GM12878 (cell line): ENCODE data around the gene TRIM40. TPM values are rescaled to one million over a fixed set of nuclear protein-coding genes. Genes with fewer than 3 reads are reported as not detected.

Source experiments
- BMI1 ChIP-seq: fragments of 450-650 bp; IDR thresholded peaks from 2 replicates; pipeline ENCODE4 v1.6.1; 2016; ENCODE audit warnings: mild to moderate bottlenecking, moderate library complexity, borderline replicate concordance
- BRCA1 ChIP-seq: IDR thresholded peaks from 2 replicates; pipeline ENCODE4 v1.6.1; 2011; ENCODE audit warnings: low read depth, low read length, improper control_type of control experiment
- EED ChIP-seq: sonication (generic); IDR thresholded peaks from 2 replicates; pipeline ENCODE4 v1.6.1; 2016; ENCODE audit warnings: antibody characterized with exemption, low read depth
- ESRRA ChIP-seq: IDR thresholded peaks from 2 replicates; pipeline ENCODE4 v1.6.1; 2012; ENCODE audit warnings: mild to moderate bottlenecking, low read length, improper control_type of control experiment
- HCFC1 ChIP-seq: fragments of 150-350 bp; IDR thresholded peaks from 2 replicates; pipeline ENCODE4 v1.6.1; 2014; ENCODE audit warnings: low read length
- NR2C2 ChIP-seq: IDR thresholded peaks from 2 replicates; pipeline ENCODE4 v1.6.1; 2011; ENCODE audit warnings: borderline replicate concordance, low read depth; ENCODE audit not compliant: control insufficient read depth, insufficient read length
- POLR2AphosphoS5 ChIP-seq: IDR thresholded peaks from 2 replicates; pipeline ENCODE4 v1.6.1; 2011; ENCODE audit warnings: mild to moderate bottlenecking, low read length, inconsistent platforms
- SMAD5 ChIP-seq: IDR thresholded peaks from 2 replicates; pipeline ENCODE4 v1.6.1; 2016; ENCODE audit warnings: antibody characterized with exemption, low read depth
- SPI1 ChIP-seq: IDR thresholded peaks from 2 replicates; pipeline ENCODE4 v1.6.1; 2011; ENCODE audit warnings: low read depth, mild to moderate bottlenecking, low read length, moderate library complexity, borderline replicate concordance; ENCODE audit not compliant: insufficient read depth
- STAT3 ChIP-seq: IDR thresholded peaks from 2 replicates; pipeline ENCODE4 v1.6.1; 2011; ENCODE audit warnings: low read depth, low read length, improper control_type of control experiment
- polyA plus RNA-seq, 11 experiments: library from polyadenylated mRNA; depleted of rRNA in 4 of 11; unstranded in 6 of 11; stranded (reverse) in 5 of 11; fragments of >200 nt; fragmentation: Nextera tagmentation in 4 of 11; fragmentation: Illumina TruSeq in 1 of 11; extraction: Ambion mirVana in 4 of 11; extraction: Trizol in 1 of 11; gene quantifications; 1 replicate in 1 of 11; 2 replicates in 10 of 11; pipeline versions ENCODE4 v1.2.1 to v1.2.3, GENCODE V29; 2011 to 2016; ENCODE audit warnings: inconsistent platforms in 2 of 11, missing spikeins in 2 of 11, low read depth in 1 of 11
- total RNA-seq, 4 experiments: library from RNA; depleted of rRNA in 3 of 4; stranded (reverse); fragments of >200 nt in 3 of 4; fragmentation: Illumina TruSeq in 1 of 4; extraction: Trizol in 1 of 4; gene quantifications; 2 replicates each; pipeline versions ENCODE4 v1.2.1 to v1.2.3, GENCODE V29; 2013 to 2021
- TF ChIP-seq, protein P1 (sequence below): fragments of 450-650 bp; IDR thresholded peaks from 2 replicates; pipeline ENCODE4 v1.6.1; 2016; ENCODE audit warnings: mild to moderate bottlenecking
- TF ChIP-seq, protein P2 (sequence below): fragments of 450-650 bp; IDR thresholded peaks from 2 replicates; pipeline ENCODE4 v1.6.1; 2017; ENCODE audit warnings: low read depth, mild to moderate bottlenecking, moderate library complexity
- TF ChIP-seq, protein P3 (sequence below): fragments of 450-650 bp; IDR thresholded peaks from 2 replicates; pipeline ENCODE4 v1.6.1; 2016; ENCODE audit warnings: mild to moderate bottlenecking, moderate library complexity, borderline replicate concordance
- TF ChIP-seq, protein P4 (sequence below): fragments of 450-650 bp; IDR thresholded peaks from 2 replicates; pipeline ENCODE4 v1.6.1; 2017; ENCODE audit warnings: mild to moderate bottlenecking, low read depth, inconsistent platforms; ENCODE audit not compliant: poor library complexity, severe bottlenecking
- TF ChIP-seq, protein P5 (sequence below): IDR thresholded peaks from 2 replicates; pipeline ENCODE4 v1.6.1; 2012; ENCODE audit warnings: low read depth, low read length, improper control_type of control experiment
- TF ChIP-seq, protein P6 (sequence below): fragments of 450-650 bp; conservative IDR thresholded peaks from 2 replicates; pipeline ENCODE4 v1.6.1; 2017; ENCODE audit warnings: mild to moderate bottlenecking, moderate library complexity

Gene TRIM40
- total and polyA plus RNA-seq, 10 of the 15 experiments (the other 5 are each of a cell fraction or from before 2014, with no cell fraction given) = not detected

DNA sequence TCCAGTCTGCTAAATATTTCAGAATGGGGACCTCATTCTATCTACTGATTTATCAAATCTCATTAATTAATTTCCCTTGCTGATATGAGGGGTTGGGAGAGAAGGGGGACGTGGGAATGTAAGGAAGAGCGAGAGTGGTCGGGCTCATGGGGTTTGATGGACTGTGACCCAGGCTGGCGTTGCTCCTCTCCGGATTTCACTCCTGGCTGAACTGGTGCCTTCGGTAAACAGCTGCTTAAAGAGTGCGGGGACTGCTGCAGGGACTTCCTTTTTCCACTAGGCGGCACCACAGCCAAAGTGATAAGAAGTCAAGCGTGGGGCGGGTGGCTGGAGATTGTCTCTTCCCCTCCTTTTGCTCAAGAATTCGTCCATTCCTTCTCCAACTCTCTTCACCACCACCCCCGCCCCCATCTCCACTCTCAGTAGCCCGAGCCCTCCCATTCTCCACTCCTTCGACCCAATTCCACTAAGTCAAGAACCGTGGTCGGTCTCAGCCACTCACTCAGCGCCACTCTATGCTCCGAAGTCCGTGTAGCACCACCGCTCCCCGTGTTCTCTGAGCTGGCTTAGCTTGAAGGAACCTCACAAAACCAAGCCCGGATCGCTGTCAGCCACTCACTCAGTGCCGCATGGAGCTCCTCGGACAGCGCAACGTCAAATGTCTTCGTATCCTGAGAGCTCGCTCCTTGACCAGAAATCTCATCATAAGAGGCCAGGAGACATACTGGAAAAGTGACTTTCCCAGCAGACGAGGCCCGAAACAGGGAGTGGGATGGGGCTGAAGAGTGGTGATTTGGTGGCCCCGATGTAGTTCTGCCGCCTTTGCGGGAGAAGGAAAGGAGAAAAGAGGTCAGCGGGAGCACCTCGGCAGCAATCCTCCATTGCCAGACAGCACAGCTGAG lies 32.7 kb upstream of the TRIM40 start (continued):
- TF ChIP-seq, protein P1, sequence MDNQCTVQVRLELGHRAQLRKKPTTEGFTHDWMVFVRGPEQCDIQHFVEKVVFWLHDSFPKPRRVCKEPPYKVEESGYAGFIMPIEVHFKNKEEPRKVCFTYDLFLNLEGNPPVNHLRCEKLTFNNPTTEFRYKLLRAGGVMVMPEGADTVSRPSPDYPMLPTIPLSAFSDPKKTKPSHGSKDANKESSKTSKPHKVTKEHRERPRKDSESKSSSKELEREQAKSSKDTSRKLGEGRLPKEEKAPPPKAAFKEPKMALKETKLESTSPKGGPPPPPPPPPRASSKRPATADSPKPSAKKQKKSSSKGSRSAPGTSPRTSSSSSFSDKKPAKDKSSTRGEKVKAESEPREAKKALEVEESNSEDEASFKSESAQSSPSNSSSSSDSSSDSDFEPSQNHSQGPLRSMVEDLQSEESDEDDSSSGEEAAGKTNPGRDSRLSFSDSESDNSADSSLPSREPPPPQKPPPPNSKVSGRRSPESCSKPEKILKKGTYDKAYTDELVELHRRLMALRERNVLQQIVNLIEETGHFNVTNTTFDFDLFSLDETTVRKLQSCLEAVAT = peak; percentile 73; the same call in 1 of the 2 replicates
- TF ChIP-seq, protein P2, sequence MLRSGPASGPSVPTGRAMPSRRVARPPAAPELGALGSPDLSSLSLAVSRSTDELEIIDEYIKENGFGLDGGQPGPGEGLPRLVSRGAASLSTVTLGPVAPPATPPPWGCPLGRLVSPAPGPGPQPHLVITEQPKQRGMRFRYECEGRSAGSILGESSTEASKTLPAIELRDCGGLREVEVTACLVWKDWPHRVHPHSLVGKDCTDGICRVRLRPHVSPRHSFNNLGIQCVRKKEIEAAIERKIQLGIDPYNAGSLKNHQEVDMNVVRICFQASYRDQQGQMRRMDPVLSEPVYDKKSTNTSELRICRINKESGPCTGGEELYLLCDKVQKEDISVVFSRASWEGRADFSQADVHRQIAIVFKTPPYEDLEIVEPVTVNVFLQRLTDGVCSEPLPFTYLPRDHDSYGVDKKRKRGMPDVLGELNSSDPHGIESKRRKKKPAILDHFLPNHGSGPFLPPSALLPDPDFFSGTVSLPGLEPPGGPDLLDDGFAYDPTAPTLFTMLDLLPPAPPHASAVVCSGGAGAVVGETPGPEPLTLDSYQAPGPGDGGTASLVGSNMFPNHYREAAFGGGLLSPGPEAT = 0 out of 2 replicates have a peak, but pooled peaks have one; percentile 8
- no peak for TF ChIP-seq NR2C2
- no peak for TF ChIP-seq EED
- TF ChIP-seq, protein P3, sequence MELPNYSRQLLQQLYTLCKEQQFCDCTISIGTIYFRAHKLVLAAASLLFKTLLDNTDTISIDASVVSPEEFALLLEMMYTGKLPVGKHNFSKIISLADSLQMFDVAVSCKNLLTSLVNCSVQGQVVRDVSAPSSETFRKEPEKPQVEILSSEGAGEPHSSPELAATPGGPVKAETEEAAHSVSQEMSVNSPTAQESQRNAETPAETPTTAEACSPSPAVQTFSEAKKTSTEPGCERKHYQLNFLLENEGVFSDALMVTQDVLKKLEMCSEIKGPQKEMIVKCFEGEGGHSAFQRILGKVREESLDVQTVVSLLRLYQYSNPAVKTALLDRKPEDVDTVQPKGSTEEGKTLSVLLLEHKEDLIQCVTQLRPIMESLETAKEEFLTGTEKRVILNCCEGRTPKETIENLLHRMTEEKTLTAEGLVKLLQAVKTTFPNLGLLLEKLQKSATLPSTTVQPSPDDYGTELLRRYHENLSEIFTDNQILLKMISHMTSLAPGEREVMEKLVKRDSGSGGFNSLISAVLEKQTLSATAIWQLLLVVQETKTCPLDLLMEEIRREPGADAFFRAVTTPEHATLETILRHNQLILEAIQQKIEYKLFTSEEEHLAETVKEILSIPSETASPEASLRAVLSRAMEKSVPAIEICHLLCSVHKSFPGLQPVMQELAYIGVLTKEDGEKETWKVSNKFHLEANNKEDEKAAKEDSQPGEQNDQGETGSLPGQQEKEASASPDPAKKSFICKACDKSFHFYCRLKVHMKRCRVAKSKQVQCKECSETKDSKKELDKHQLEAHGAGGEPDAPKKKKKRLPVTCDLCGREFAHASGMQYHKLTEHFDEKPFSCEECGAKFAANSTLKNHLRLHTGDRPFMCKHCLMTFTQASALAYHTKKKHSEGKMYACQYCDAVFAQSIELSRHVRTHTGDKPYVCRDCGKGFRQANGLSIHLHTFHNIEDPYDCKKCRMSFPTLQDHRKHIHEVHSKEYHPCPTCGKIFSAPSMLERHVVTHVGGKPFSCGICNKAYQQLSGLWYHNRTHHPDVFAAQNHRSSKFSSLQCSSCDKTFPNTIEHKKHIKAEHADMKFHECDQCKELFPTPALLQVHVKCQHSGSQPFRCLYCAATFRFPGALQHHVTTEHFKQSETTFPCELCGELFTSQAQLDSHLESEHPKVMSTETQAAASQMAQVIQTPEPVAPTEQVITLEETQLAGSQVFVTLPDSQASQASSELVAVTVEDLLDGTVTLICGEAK = no peak; the same call in 1 of the 2 replicates
- TF ChIP-seq, protein P4, sequence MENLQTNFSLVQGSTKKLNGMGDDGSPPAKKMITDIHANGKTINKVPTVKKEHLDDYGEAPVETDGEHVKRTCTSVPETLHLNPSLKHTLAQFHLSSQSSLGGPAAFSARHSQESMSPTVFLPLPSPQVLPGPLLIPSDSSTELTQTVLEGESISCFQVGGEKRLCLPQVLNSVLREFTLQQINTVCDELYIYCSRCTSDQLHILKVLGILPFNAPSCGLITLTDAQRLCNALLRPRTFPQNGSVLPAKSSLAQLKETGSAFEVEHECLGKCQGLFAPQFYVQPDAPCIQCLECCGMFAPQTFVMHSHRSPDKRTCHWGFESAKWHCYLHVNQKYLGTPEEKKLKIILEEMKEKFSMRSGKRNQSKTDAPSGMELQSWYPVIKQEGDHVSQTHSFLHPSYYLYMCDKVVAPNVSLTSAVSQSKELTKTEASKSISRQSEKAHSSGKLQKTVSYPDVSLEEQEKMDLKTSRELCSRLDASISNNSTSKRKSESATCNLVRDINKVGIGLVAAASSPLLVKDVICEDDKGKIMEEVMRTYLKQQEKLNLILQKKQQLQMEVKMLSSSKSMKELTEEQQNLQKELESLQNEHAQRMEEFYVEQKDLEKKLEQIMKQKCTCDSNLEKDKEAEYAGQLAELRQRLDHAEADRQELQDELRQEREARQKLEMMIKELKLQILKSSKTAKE = peak; percentile 43
- peak; percentile 60 for TF ChIP-seq SPI1
- TF ChIP-seq, protein P5, sequence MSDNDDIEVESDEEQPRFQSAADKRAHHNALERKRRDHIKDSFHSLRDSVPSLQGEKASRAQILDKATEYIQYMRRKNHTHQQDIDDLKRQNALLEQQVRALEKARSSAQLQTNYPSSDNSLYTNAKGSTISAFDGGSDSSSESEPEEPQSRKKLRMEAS = no peak
- TF ChIP-seq STAT3 = no peak
- no peak for TF ChIP-seq BRCA1
- TF ChIP-seq SMAD5 = no peak
- TF ChIP-seq, protein P6, sequence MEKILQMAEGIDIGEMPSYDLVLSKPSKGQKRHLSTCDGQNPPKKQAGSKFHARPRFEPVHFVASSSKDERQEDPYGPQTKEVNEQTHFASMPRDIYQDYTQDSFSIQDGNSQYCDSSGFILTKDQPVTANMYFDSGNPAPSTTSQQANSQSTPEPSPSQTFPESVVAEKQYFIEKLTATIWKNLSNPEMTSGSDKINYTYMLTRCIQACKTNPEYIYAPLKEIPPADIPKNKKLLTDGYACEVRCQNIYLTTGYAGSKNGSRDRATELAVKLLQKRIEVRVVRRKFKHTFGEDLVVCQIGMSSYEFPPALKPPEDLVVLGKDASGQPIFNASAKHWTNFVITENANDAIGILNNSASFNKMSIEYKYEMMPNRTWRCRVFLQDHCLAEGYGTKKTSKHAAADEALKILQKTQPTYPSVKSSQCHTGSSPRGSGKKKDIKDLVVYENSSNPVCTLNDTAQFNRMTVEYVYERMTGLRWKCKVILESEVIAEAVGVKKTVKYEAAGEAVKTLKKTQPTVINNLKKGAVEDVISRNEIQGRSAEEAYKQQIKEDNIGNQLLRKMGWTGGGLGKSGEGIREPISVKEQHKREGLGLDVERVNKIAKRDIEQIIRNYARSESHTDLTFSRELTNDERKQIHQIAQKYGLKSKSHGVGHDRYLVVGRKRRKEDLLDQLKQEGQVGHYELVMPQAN = no peak
- TF ChIP-seq HCFC1 = no peak
- no peak for TF ChIP-seq POLR2AphosphoS5
- no peak for TF ChIP-seq BMI1
- TF ChIP-seq ESRRA = no peak
